GM18909 (cell line): ENCODE measurements around the gene AMPD3.
"Not testable (repeated sequence)": the region's sequence is repeated elsewhere in the genome, so short reads cannot be mapped to it uniquely, and the experiment has no call there.

Experiments used
- ATAC-seq: cut with Tn5 transposase; IDR thresholded peaks from one replicate; pipeline ENCODE4 v1.9.1; 2021; ENCODE audit warnings: mild to moderate bottlenecking; ENCODE audit not compliant: unreplicated experiment, poor library complexity

AMPD3 gene

GRCh38 chr11:10436224-10436623, 18.8 kb upstream of the AMPD3 start:
- no peak for ATAC-seq

GRCh38 chr11:10436683-10437082, 18.4 kb upstream of the AMPD3 start:
- not testable (repeated sequence) for ATAC-seq

GRCh38 chr11:10438458-10438857, 16.6 kb upstream of the AMPD3 start:
- no peak for ATAC-seq

GRCh38 chr11:10439351-10439750, 15.7 kb upstream of the AMPD3 start:
- no peak for ATAC-seq

GRCh38 chr11:10439924-10440323, 15.1 kb upstream of the AMPD3 start:
- ATAC-seq, result no peak

- no peak for ATAC-seq
Measured at GRCh38 chr11:10440401-10440800, 14.7 kb upstream of the AMPD3 start.

GRCh38 chr11:10441091-10441490, 14.0 kb upstream of the AMPD3 start:
- ATAC-seq, result no peak

GRCh38 chr11:10441652-10442503, 13.2 kb upstream of the AMPD3 start:
- peak; percentile 96 for ATAC-seq

GRCh38 chr11:10443152-10443551, 11.9 kb upstream of the AMPD3 start:
- ATAC-seq, result no peak

GRCh38 chr11:10443721-10444235, 11.3 kb upstream of the AMPD3 start:
- no peak for ATAC-seq

- ATAC-seq, result no peak
Measured at GRCh38 chr11:10444725-10445315, 10.2 kb upstream of the AMPD3 start.

GRCh38 chr11:10447445-10447844, 7.6 kb upstream of the AMPD3 start:
- no peak for ATAC-seq

- ATAC-seq, result no peak
Measured at GRCh38 chr11:10450462-10451425, 4.3 kb upstream of the AMPD3 start.

GRCh38 chr11:10451426-10452116, 3.5 kb upstream of the AMPD3 start:
- ATAC-seq, result no peak

- no peak for ATAC-seq
Measured at GRCh38 chr11:10452211-10452767, 2.8 kb upstream of the AMPD3 start.

- ATAC-seq, result no peak
Measured at GRCh38 chr11:10453261-10453660, 1.8 kb upstream of the AMPD3 start.

GRCh38 chr11:10455637-10456487, 798 bp downstream of the AMPD3 start:
- ATAC-seq, result peak; percentile 57

- no peak for ATAC-seq
Measured at GRCh38 chr11:10456519-10456918, 1.5 kb downstream of the AMPD3 start.

- no peak for ATAC-seq
Measured at GRCh38 chr11:10457901-10458300, 2.8 kb downstream of the AMPD3 start.
